ENCODE data around the gene MAGI1.

MAGI1 gene

GRCh38 chr3:65873869-65874268 is 164.8 kb downstream of the MAGI1 start:
- Histone ChIP-seq H3K27ac (ENCODE audit: low read depth, low read length) (no peak overlapping the region), H3K36me3 (ENCODE audit: low read length) (no peaks in the 10 kb centered on the region), H3K9ac (ENCODE audit: low read length) (no peak overlapping the region), H3K79me2 (ENCODE audit: insufficient read depth, low read length) (no peaks in the 10 kb centered on the region), H2AFZ (ENCODE audit: low read depth, low read length, severe bottlenecking) (no peak overlapping the region), H3K27me3 (ENCODE audit: low read length) (no peaks in the 10 kb centered on the region), H4K20me1 (ENCODE audit: low read depth, low read length) (no peaks in the 10 kb centered on the region), H3K4me2 (ENCODE audit: low read depth, low read length, poor library complexity, severe bottlenecking) (no peak overlapping the region), H3K9me2 (replicated peaks; ENCODE audit: insufficient read depth, low read length) (no peaks in the 10 kb centered on the region), H3F3A (ENCODE audit: insufficient read depth) (no peaks in the 10 kb centered on the region), H3K4me3 (ENCODE audit: insufficient read depth, low read length, poor library complexity, severe bottlenecking) (no peak overlapping the region), H3K9me3 (ENCODE audit: insufficient read depth, low read length) (no peaks in the 10 kb centered on the region)
- no peak for TF ChIP-seq EZH2phosphoT487 (conservative IDR thresholded peaks at IDR 0.05; ENCODE audit: low read length)
- TF ChIP-seq CTCF (IDR thresholded peaks at IDR 0.05; ENCODE audit: insufficient read depth, low read length, poor library complexity, severe bottlenecking), result no peak

- no peaks in the 10 kb centered on the region for H3F3A ChIP-seq (ENCODE audit: insufficient read depth)
- H3K4me3 ChIP-seq (ENCODE audit: insufficient read depth, low read length, poor library complexity, severe bottlenecking), result no peak overlapping the region
- H3K4me2 ChIP-seq (ENCODE audit: low read depth, low read length, poor library complexity, severe bottlenecking), result no peak overlapping the region
- no peak overlapping the region for H3K27ac ChIP-seq (ENCODE audit: low read depth, low read length)
- H3K36me3 ChIP-seq (ENCODE audit: low read length), result no peaks in the 10 kb centered on the region
- H3K9me2 ChIP-seq (replicated peaks; ENCODE audit: insufficient read depth, low read length), result no peaks in the 10 kb centered on the region
- H3K79me2 ChIP-seq (ENCODE audit: insufficient read depth, low read length), result no peaks in the 10 kb centered on the region
- H3K27me3 ChIP-seq (ENCODE audit: low read length), result no peaks in the 10 kb centered on the region
- no peaks in the 10 kb centered on the region for H3K9me3 ChIP-seq (ENCODE audit: insufficient read depth, low read length)
- no peak for TF ChIP-seq EZH2phosphoT487 (conservative IDR thresholded peaks at IDR 0.05; ENCODE audit: low read length)
- no peak for TF ChIP-seq CTCF (IDR thresholded peaks at IDR 0.05; ENCODE audit: insufficient read depth, low read length, poor library complexity, severe bottlenecking)
- no peaks in the 10 kb centered on the region for H4K20me1 ChIP-seq (ENCODE audit: low read depth, low read length)
- H2AFZ ChIP-seq (ENCODE audit: low read depth, low read length, severe bottlenecking), result no peak overlapping the region
- no peak overlapping the region for H3K9ac ChIP-seq (ENCODE audit: low read length)
These were observed 165.7 kb downstream of the MAGI1 start for GRCh38 chr3:65873028-65873427.

- Histone ChIP-seq H3K79me2 (ENCODE audit: insufficient read depth, low read length) (no peaks in the 10 kb centered on the region), H3K36me3 (ENCODE audit: low read length) (no peaks in the 10 kb centered on the region), H3K9ac (ENCODE audit: low read length) (no peak overlapping the region), H4K20me1 (ENCODE audit: low read depth, low read length) (no peaks in the 10 kb centered on the region), H3K4me2 (ENCODE audit: low read depth, low read length, poor library complexity, severe bottlenecking) (no peak overlapping the region), H3K9me3 (ENCODE audit: insufficient read depth, low read length) (no peaks in the 10 kb centered on the region), H3K27ac (ENCODE audit: low read depth, low read length) (no peak overlapping the region), H3K27me3 (ENCODE audit: low read length) (no peaks in the 10 kb centered on the region), H2AFZ (ENCODE audit: low read depth, low read length, severe bottlenecking) (no peak overlapping the region), H3F3A (ENCODE audit: insufficient read depth) (no peaks in the 10 kb centered on the region), H3K4me3 (ENCODE audit: insufficient read depth, low read length, poor library complexity, severe bottlenecking) (no peak overlapping the region), H3K9me2 (replicated peaks; ENCODE audit: insufficient read depth, low read length) (no peaks in the 10 kb centered on the region)
- TF ChIP-seq EZH2phosphoT487 (conservative IDR thresholded peaks at IDR 0.05; ENCODE audit: low read length) (no peak), CTCF (IDR thresholded peaks at IDR 0.05; ENCODE audit: insufficient read depth, low read length, poor library complexity, severe bottlenecking) (no peak)
These were observed 167.2 kb downstream of the MAGI1 start for GRCh38 chr3:65871305-65872141.
